ENCODE data around the gene SCMH1.
A peak's percentile ranks its signal among the peaks of the same experiment; 100 is the strongest.

SCMH1 gene

DNA sequence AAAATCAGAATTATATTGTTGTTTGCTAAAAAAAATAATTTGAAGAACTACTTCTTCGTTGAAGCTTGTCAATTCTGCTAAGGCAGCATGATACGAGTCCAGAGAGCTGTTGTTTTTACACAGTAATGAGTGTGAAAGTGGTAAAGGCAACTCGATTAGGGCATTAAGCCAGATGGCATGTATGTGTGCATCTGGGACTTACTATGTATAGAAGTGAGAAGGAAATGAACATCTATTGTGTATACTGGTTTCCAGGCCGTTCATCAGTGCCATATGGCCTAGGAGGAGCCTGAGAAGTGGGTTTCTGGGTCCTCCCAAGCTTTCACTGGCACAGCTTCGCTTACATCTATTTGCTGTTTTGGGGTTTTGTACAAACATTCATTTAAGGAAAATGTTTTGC is 256.9 kb downstream of the SCMH1 start:
- no peak for DNase-seq (ENCODE audit: low read depth, low spot score)
- H3K27ac ChIP-seq: no peak overlapping the region

DNA sequence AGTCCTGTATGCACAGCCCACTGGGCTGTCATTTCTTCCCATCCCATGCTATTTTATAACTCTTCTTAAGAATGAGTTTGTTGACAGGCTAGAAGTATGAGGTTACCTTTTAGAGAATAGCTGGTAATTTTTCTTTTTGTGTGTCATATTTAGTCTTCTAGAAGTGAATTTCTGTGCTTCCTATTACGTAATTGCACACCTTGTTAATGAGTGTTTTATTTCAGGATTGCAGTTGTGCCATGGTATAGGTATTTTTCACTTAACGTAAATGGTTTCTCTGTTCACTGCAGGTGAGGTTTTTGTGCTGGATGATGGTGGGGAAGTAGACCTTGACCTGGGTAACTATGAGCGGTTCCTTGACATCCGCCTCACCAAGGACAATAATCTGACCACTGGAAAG is 257.6 kb downstream of the SCMH1 start:
- no peak for DNase-seq (ENCODE audit: low read depth, low spot score)
- H3K27ac ChIP-seq: peak overlapping the region; percentile 50

DNA sequence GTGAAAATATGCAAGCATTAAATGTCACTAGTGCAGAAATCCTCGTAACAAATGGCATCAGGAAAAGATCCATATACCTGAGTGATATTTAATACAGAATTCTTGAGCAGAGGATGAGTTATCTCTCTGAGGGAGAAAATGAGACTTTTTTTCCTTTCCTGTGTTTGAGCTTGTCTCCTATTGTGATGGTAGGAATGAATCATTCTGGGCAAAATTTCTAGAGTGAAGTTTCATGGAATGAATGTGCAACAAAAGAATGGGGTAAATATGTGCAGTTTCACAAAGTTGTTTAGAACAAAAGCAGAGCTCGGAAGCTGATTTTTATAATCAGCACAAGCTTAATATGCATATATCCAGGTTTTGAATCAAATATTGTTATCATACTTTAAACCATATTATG is 258.0 kb downstream of the SCMH1 start:
- no peak for DNase-seq (ENCODE audit: low read depth, low spot score)
- peak overlapping the region; percentile 50 for H3K27ac ChIP-seq

DNA sequence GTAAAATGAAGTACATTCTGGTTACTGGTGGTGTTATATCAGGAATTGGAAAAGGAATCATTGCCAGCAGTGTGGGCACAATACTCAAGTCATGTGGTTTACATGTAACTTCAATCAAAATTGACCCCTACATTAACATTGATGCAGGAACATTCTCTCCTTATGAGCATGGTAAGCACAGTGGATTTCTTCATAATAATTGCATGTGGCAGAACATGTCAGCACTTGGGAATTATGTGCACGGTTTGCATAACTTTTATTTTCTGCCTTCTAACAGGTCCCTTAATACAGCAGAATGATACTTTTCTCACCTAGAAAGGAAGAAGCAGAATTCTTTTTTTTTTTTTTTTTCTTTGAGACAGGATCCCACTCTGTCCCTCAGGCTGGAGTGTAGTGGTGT is 258.8 kb downstream of the SCMH1 start:
- peak overlapping the region; percentile 50 for H3K27ac ChIP-seq
- DNase-seq (ENCODE audit: low read depth, low spot score): no peak

DNA sequence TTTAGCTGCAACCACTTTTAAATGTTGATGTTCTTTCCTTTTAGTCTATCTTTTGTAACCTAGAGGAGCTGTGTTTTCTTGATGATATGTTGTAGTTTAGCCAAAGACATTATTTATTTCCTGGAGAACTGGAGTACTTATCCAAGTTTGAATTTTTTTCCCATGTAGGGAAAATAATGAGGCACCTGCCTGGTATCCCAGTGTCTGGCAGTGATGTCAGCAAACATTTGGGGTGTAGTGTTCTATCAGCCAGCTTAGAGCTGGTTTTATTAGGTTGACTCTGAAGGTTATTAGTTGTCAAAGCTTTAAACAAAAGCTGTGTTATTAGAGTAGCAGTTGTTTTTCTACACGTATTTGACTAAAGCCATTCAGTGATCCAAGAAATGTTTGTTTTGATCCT is 259.4 kb downstream of the SCMH1 start:
- peak overlapping the region; percentile 50 for H3K27ac ChIP-seq
- DNase-seq (ENCODE audit: low read depth, low spot score): no peak

DNA sequence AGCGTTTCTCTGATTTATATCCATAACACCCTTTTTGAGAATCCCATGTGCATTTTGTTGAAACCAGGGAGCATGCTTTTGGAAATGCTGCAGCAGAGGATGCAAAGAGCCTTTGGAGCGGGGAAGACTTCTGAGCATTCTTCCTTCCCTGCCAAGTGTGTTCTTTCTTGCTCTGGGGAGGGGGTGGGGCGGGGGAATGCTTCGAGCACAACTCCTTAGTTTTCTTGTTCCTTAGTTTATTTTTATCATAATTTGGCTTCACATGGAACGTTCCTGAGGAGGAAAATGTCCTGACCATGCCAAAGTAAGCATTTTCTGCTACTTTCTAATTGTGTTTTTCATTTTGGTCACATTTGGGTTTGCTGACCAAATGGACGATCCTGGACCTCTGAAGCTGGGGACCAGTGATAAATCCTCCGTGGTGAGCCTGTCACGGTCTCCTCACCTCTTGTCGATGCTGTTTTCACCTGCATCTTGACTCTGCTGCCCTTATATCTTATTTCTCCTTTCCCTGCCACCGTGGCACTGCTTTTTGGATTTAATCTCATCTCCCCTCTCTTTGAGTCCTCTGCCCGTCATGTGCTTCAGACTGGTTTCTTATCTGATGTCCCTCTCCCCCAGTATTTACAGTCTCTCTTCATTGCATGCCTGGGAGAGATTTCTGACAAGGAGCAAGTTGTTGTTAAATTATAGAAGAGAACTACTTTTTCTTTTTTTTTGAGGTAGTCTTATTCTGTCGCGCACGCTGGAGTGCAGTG is 260.2 kb downstream of the SCMH1 start:
- DNase-seq (ENCODE audit: low read depth, low spot score): no peak
- H3K27ac ChIP-seq: peak overlapping the region; percentile 50

DNA sequence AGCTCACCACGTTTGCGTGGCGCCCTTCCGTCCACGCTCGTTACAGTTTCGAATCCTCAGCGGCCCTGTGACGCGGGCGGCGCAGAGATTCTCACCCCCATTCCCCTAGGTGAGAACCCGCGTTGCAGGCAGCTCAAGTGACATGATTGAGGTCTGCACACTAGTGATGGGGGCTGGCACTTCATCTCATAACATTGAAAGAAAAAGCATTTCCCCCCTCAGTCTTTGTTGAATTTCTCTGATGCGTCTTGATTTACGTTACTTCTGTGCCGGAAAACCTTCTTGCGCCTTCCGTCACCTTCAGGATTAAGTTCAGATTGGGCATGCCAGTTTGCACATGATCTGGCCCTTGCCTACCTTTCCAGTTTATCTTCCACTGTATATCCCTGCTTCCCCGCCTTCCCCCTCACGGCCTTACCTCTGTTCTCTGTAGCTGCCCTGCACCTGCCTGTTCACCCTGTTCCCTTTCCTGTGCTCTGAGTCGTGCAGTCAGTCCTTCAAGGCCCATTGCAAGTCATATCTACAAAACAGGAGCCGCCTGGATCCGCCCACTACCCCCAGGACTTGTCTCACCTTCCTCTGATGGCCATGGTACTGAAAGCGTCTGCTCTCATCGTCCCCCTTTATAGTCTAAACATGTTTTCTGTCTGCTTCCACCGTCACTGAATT is 261.5 kb downstream of the SCMH1 start:
- peak; percentile 12 for DNase-seq (ENCODE audit: low read depth, low spot score)
- H3K27ac ChIP-seq: peak overlapping the region; percentile 86

DNA sequence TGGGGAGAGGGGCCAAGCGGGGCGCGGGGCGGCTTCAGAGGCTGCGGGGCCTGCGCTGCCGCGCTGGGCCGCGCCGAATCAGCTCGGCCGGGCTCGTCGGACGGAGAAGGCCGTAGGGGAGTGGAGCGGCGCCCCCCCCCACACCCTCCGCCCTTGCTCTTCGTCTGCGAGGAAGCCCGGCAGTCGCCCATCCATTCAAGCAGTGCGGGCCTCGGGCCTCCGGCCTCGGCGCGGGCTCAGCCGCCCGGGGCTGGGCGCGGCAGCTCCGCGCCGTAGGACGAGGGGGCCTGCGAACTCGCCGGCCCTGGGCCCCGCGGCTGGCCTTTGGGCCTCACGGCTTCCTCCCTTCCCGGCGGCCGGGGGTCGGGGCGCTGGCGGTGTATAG is 262.0 kb downstream of the SCMH1 start:
- H3K27ac ChIP-seq: peak overlapping the region; percentile 86
- no peak for DNase-seq (ENCODE audit: low read depth, low spot score)

DNA sequence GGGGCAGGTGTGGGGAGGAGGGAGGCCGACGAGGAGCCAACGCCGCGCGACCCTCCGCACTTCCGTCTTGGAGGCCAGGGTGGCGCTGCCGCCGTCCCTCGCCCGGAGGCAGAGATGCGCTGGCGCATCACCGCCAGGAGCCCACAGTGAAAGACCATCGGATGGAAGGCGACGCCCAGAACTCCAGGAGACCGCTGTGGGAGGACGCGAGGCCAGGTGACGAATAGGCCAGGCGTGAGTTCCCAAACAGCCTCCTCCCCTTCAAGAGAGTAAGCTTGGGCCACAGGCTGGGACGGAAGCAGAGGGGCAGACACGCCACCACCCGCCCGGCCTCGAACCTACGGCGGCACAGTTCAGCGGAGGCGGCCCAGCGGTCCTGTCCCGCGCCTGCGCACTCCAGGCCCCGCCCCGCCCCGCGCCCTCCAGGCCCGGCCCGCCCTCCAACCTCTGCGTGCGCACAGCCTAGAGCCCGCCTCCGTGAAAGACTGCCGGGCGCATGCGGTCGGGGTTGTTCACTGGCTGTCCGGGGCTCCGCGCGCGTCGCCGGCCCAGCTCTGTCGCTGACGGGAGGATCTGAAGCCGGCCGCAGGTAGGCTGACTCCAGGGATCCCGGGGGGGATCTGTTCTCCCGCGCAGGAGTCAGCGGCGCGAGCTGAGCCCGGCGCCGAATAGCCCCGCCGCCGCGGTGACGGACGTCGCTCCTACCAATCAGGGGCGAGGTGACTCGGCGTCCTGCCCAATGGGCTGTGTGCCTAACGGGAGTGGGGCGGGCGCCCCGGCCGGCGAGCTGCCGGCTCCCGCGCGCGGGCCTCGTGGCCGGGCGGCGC is 262.7 kb downstream of the SCMH1 start, which contains the start of gene CTPS1:
Gene CTPS1, plus strand, starts transcription at position 456 of the 827 bp plus-strand sequence. CDS start 3,595 bp downstream, outside the sequence.
- DNase-seq (ENCODE audit: low read depth, low spot score): peak; percentile 55
- H3K27ac ChIP-seq: peak within 1 kb of the TSS; percentile 86

DNA sequence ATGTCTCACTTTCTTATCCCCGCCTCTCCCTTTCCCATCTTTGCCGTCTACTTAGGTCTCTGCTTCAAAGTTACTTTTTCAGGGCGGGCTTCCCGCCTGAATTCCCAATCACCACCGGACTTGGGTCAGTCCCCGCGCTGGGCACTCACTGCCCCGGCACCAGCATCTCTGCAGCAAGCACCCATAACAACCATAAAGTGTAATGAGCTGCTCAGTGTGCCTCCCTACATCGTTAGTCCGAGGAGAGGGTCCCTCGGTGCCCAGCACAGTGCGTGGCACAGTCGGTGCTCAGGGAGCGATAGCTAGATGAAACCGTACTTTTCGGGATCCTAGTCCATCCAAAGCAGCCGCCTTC is 263.2 kb downstream of the SCMH1 start:
- peak overlapping the region; percentile 86 for H3K27ac ChIP-seq
- no peak for DNase-seq (ENCODE audit: low read depth, low spot score)

DNA sequence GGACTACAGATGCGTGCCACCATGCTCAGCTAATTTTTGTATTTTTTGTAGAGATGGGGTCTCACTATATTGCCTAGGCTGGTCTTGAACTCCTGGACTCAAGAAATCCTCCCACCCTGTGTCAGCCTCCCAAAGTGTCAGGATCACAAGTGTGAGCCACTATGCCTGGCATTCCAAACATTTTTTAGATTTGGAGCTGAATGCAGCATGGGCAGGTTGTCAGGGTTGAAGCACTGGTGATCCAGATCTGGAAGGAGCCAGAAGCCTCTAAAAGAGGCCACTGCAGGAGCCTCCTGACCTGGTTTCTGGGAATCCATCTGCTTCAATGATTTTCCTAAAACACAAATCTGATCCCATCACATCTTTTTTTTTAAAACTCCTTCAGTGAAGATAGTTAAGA is 264.4 kb downstream of the SCMH1 start:
- DNase-seq (ENCODE audit: low read depth, low spot score): no peak
- no peak overlapping the region for H3K27ac ChIP-seq

Data from epithelial cell of prostate (primary cell).